GM23338 (cell line): ENCODE measurements around the gene MMADHC. TPM values are rescaled to one million over a fixed set of nuclear protein-coding genes. Genes with fewer than 3 reads are reported as not detected.

Experiments used
- ATAC-seq: fragments of 200-7000 bp; cut with Tn5 transposase; 3 replicates; pipeline ENCODE4 v1.9.1; 2020
- DNase-seq: peaks from one replicate; pipeline ENCODE4 v3.0.0-alpha.2; 2015; ENCODE audit warnings: low spot score
- H2AFZ ChIP-seq: fragments of 200-600 bp; sonication (generic); 2 replicates; pipeline ENCODE4 v1.8.0; 2016; ENCODE audit warnings: antibody characterized with exemption, mild to moderate bottlenecking, moderate library complexity
- H3F3A ChIP-seq: fragments of 200-600 bp; sonication (generic); replicated peaks from 2 replicates; pipeline ENCODE4 v1.8.0; 2017; ENCODE audit warnings: antibody characterized with exemption, mixed run types, low read depth
- H3K27ac ChIP-seq: fragments of 200-600 bp; sonication (generic); 2 replicates; pipeline ENCODE4 v1.6.1; 2016; ENCODE audit warnings: low read depth
- H3K27me3 ChIP-seq: fragments of 200-600 bp; sonication (generic); 2 replicates; pipeline ENCODE4 v1.8.0; 2016; ENCODE audit warnings: mild to moderate bottlenecking, mixed run types, moderate library complexity; ENCODE audit not compliant: insufficient read depth
- H3K36me3 ChIP-seq: fragments of 200-600 bp; sonication (generic); 2 replicates; pipeline ENCODE4 v1.8.0; 2016; ENCODE audit warnings: mild to moderate bottlenecking; ENCODE audit not compliant: insufficient read depth
- H3K4me1 ChIP-seq: fragments of 200-600 bp; sonication (generic); 2 replicates; pipeline ENCODE4 v1.8.0; 2016; ENCODE audit warnings: mild to moderate bottlenecking, moderate library complexity; ENCODE audit not compliant: insufficient read depth
- H3K4me2 ChIP-seq: fragments of 200-600 bp; sonication (generic); 2 replicates; pipeline ENCODE4 v1.7.1; 2017; ENCODE audit warnings: mixed run types
- H3K4me3 ChIP-seq: fragments of 200-600 bp; sonication (generic); 2 replicates; pipeline ENCODE4 v1.6.1; 2016; ENCODE audit warnings: mixed run types
- H3K79me2 ChIP-seq: fragments of 200-600 bp; sonication (generic); replicated peaks from 2 replicates; pipeline ENCODE4 v1.8.0; 2017; ENCODE audit warnings: mild to moderate bottlenecking; ENCODE audit not compliant: insufficient read depth
- H3K9me2 ChIP-seq: fragments of 200-600 bp; sonication (generic); 2 replicates; pipeline ENCODE4 v1.8.0; 2017; ENCODE audit not compliant: insufficient read depth
- H4K20me1 ChIP-seq: fragments of 200-600 bp; sonication (generic); replicated peaks from 2 replicates; pipeline ENCODE4 v1.8.0; 2017; ENCODE audit warnings: mild to moderate bottlenecking; ENCODE audit not compliant: insufficient read depth
- H3K27ac Mint-ChIP-seq: 2 replicates; pipeline ENCODE4 v1.8.0; 2020; ENCODE audit warnings: inconsistent platforms, mild to moderate bottlenecking, moderate library complexity, mixed read lengths
- H3K27me3 Mint-ChIP-seq: 3 replicates; pipeline ENCODE4 v1.8.0; 2022; ENCODE audit warnings: low read depth, mild to moderate bottlenecking, moderate library complexity, mixed read lengths, inconsistent platforms; ENCODE audit not compliant: insufficient read depth, poor library complexity
- H3K36me3 Mint-ChIP-seq: 3 replicates; pipeline ENCODE4 v1.8.0; 2021; ENCODE audit warnings: low read depth, mild to moderate bottlenecking, inconsistent platforms, moderate library complexity, mixed read lengths
- H3K4me1 Mint-ChIP-seq: 3 replicates; pipeline ENCODE4 v1.8.0; 2020; ENCODE audit warnings: mild to moderate bottlenecking, inconsistent platforms, mixed read lengths
- H3K4me3 Mint-ChIP-seq: 3 replicates; pipeline ENCODE4 v1.8.0; 2021; ENCODE audit warnings: moderate library complexity, mild to moderate bottlenecking, inconsistent platforms, mixed read lengths
- H3K9me3 Mint-ChIP-seq: 3 replicates; pipeline ENCODE4 v1.8.0; 2020; ENCODE audit warnings: moderate library complexity, mild to moderate bottlenecking, inconsistent platforms, mixed read lengths
- CREB1 ChIP-seq: fragments of 250-450 bp; sonication (Bioruptor Pico); IDR thresholded peaks from 2 replicates; pipeline ENCODE4 v1.5.0; 2020; ENCODE audit warnings: low read depth, mild to moderate bottlenecking, moderate library complexity
- EZH2 ChIP-seq: fragments of 200-600 bp; sonication (generic); IDR thresholded peaks from one replicate; pipeline ENCODE4 v1.8.0; 2017; ENCODE audit warnings: antibody characterized with exemption, mild to moderate bottlenecking, low read depth; ENCODE audit not compliant: unreplicated experiment
- EZH2phosphoT487 ChIP-seq: fragments of 200-600 bp; sonication (generic); IDR thresholded peaks from one replicate; pipeline ENCODE4 v1.8.1; 2018; ENCODE audit warnings: antibody characterized with exemption; ENCODE audit not compliant: unreplicated experiment
- JUNB ChIP-seq: IDR thresholded peaks from one replicate; pipeline ENCODE4 v1.6.1; 2016; ENCODE audit warnings: antibody characterized with exemption; ENCODE audit not compliant: unreplicated experiment
- NANOG ChIP-seq: IDR thresholded peaks from 2 replicates; pipeline ENCODE4 v1.6.1; 2016; ENCODE audit warnings: antibody characterized with exemption, borderline replicate concordance
- POLR2AphosphoS5 ChIP-seq: IDR thresholded peaks from 2 replicates; pipeline ENCODE4 v1.6.1; 2016; ENCODE audit warnings: antibody characterized with exemption, low read depth
- STAT1 ChIP-seq: IDR thresholded peaks from one replicate; pipeline ENCODE4 v1.6.1; 2016; ENCODE audit warnings: antibody characterized with exemption; ENCODE audit not compliant: unreplicated experiment
- ZNF114 ChIP-seq: fragments of 250-450 bp; sonication (Bioruptor Pico); IDR thresholded peaks from 2 replicates; pipeline ENCODE4 v1.5.0; 2020; ENCODE audit warnings: mild to moderate bottlenecking, moderate library complexity
- ZNF331 ChIP-seq: fragments of 250-450 bp; sonication (Bioruptor Pico); IDR thresholded peaks from 2 replicates; pipeline ENCODE4 v1.5.0; 2020; ENCODE audit warnings: low read depth, mild to moderate bottlenecking, moderate library complexity
- polyA plus RNA-seq: library from polyadenylated mRNA; unstranded; fragments of >200 nt; fragmentation: Nextera tagmentation; extraction: Ambion mirVana; gene quantifications from 2 replicates; pipeline ENCODE4 v1.2.1, GENCODE V29; 2016
- total RNA-seq: library from RNA; depleted of rRNA; stranded (reverse); fragments of >200 nt; shearing (Covaris generic); gene quantifications from 2 replicates; pipeline ENCODE4 v1.2.3, GENCODE V29; 2014
- TF ChIP-seq, protein P1 (sequence below): IDR thresholded peaks from one replicate; pipeline ENCODE4 v1.6.1; 2018; ENCODE audit warnings: antibody characterized with exemption; ENCODE audit not compliant: unreplicated experiment
- TF ChIP-seq, protein P2 (sequence below): fragments of 250-450 bp; sonication (Bioruptor Pico); IDR thresholded peaks from 2 replicates; pipeline ENCODE4 v1.5.0; 2020; ENCODE audit warnings: mild to moderate bottlenecking, moderate library complexity
- TF ChIP-seq, protein P3 (sequence below), 2 experiments: fragments of 200-600 bp in 1 of 2; sonication (generic) in 1 of 2; conservative IDR thresholded peaks; 2 replicates each; pipeline versions ENCODE4 v1.5.1 to v1.6.1; 2016 to 2017; ENCODE audit warnings: antibody characterized with exemption in 2 of 2, low read depth in 2 of 2, mild to moderate bottlenecking in 2 of 2, moderate library complexity in 1 of 2
- TF ChIP-seq, protein P4 (sequence below): IDR thresholded peaks from 2 replicates; pipeline ENCODE4 v1.6.1; 2016; ENCODE audit warnings: antibody characterized with exemption

MMADHC gene
- total and polyA plus RNA-seq, 2 experiments from 2014 or later = 135 to 163 TPM

DNA sequence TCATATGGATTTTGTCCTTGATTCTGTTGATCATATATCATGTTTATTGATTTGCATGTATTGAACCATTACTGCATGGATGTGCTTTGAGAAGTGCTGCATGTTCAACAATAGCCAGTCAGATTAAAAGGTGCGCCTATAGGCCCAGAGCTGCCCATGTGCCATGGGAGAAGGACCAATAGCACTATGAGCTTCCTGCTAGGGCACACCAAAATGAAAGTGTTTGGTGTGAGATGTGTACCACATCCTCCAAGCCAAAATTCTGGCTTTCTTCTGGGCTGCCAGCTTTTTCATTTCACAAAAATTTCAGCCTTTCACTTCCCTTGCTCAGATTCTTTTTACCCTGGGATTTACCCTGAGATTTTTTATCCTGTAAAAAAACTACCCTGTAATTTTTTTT lies 34.8 kb upstream of the MMADHC start:
- H3K36me3 Mint-ChIP-seq = no peaks in the 10 kb centered on the region
- no peak overlapping the region for H3K4me3 Mint-ChIP-seq
- TF ChIP-seq ZNF331 (no peak), STAT1 (no peak), ZNF114 (CRISPR knock-in tag) (no peak), CREB1 (no peak), POLR2AphosphoS5 (no peak), EZH2 (no peak), EZH2phosphoT487 (no peak), NANOG (no peak), JUNB (no peak)
- TF ChIP-seq, protein P1, sequence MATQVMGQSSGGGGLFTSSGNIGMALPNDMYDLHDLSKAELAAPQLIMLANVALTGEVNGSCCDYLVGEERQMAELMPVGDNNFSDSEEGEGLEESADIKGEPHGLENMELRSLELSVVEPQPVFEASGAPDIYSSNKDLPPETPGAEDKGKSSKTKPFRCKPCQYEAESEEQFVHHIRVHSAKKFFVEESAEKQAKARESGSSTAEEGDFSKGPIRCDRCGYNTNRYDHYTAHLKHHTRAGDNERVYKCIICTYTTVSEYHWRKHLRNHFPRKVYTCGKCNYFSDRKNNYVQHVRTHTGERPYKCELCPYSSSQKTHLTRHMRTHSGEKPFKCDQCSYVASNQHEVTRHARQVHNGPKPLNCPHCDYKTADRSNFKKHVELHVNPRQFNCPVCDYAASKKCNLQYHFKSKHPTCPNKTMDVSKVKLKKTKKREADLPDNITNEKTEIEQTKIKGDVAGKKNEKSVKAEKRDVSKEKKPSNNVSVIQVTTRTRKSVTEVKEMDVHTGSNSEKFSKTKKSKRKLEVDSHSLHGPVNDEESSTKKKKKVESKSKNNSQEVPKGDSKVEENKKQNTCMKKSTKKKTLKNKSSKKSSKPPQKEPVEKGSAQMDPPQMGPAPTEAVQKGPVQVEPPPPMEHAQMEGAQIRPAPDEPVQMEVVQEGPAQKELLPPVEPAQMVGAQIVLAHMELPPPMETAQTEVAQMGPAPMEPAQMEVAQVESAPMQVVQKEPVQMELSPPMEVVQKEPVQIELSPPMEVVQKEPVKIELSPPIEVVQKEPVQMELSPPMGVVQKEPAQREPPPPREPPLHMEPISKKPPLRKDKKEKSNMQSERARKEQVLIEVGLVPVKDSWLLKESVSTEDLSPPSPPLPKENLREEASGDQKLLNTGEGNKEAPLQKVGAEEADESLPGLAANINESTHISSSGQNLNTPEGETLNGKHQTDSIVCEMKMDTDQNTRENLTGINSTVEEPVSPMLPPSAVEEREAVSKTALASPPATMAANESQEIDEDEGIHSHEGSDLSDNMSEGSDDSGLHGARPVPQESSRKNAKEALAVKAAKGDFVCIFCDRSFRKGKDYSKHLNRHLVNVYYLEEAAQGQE = no peak
- TF ChIP-seq, protein P2, sequence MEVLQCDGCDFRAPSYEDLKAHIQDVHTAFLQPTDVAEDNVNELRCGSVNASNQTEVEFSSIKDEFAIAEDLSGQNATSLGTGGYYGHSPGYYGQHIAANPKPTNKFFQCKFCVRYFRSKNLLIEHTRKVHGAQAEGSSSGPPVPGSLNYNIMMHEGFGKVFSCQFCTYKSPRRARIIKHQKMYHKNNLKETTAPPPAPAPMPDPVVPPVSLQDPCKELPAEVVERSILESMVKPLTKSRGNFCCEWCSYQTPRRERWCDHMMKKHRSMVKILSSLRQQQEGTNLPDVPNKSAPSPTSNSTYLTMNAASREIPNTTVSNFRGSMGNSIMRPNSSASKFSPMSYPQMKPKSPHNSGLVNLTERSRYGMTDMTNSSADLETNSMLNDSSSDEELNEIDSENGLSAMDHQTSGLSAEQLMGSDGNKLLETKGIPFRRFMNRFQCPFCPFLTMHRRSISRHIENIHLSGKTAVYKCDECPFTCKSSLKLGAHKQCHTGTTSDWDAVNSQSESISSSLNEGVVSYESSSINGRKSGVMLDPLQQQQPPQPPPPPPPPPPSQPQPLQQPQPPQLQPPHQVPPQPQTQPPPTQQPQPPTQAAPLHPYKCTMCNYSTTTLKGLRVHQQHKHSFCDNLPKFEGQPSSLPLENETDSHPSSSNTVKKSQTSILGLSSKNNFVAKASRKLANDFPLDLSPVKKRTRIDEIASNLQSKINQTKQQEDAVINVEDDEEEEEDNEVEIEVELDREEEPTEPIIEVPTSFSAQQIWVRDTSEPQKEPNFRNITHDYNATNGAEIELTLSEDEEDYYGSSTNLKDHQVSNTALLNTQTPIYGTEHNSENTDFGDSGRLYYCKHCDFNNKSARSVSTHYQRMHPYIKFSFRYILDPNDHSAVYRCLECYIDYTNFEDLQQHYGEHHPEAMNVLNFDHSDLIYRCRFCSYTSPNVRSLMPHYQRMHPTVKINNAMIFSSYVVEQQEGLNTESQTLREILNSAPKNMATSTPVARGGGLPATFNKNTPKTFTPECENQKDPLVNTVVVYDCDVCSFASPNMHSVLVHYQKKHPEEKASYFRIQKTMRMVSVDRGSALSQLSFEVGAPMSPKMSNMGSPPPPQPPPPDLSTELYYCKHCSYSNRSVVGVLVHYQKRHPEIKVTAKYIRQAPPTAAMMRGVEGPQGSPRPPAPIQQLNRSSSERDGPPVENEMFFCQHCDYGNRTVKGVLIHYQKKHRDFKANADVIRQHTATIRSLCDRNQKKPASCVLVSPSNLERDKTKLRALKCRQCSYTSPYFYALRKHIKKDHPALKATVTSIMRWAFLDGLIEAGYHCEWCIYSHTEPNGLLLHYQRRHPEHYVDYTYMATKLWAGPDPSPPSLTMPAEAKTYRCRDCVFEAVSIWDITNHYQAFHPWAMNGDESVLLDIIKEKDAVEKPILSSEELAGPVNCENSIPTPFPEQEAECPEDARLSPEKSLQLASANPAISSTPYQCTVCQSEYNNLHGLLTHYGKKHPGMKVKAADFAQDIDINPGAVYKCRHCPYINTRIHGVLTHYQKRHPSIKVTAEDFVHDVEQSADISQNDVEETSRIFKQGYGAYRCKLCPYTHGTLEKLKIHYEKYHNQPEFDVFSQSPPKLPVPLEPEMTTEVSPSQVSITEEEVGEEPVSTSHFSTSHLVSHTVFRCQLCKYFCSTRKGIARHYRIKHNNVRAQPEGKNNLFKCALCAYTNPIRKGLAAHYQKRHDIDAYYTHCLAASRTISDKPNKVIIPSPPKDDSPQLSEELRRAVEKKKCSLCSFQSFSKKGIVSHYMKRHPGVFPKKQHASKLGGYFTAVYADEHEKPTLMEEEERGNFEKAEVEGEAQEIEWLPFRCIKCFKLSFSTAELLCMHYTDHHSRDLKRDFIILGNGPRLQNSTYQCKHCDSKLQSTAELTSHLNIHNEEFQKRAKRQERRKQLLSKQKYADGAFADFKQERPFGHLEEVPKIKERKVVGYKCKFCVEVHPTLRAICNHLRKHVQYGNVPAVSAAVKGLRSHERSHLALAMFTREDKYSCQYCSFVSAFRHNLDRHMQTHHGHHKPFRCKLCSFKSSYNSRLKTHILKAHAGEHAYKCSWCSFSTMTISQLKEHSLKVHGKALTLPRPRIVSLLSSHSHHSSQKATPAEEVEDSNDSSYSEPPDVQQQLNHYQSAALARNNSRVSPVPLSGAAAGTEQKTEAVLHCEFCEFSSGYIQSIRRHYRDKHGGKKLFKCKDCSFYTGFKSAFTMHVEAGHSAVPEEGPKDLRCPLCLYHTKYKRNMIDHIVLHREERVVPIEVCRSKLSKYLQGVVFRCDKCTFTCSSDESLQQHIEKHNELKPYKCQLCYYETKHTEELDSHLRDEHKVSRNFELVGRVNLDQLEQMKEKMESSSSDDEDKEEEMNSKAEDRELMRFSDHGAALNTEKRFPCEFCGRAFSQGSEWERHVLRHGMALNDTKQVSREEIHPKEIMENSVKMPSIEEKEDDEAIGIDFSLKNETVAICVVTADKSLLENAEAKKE (CRISPR knock-in tag) = no peak
- TF ChIP-seq, protein P3, sequence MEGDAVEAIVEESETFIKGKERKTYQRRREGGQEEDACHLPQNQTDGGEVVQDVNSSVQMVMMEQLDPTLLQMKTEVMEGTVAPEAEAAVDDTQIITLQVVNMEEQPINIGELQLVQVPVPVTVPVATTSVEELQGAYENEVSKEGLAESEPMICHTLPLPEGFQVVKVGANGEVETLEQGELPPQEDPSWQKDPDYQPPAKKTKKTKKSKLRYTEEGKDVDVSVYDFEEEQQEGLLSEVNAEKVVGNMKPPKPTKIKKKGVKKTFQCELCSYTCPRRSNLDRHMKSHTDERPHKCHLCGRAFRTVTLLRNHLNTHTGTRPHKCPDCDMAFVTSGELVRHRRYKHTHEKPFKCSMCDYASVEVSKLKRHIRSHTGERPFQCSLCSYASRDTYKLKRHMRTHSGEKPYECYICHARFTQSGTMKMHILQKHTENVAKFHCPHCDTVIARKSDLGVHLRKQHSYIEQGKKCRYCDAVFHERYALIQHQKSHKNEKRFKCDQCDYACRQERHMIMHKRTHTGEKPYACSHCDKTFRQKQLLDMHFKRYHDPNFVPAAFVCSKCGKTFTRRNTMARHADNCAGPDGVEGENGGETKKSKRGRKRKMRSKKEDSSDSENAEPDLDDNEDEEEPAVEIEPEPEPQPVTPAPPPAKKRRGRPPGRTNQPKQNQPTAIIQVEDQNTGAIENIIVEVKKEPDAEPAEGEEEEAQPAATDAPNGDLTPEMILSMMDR (conservative IDR thresholded peaks at IDR 0.05; ENCODE audit: low read depth in 2 of 2) = no peak
- TF ChIP-seq, protein P4, sequence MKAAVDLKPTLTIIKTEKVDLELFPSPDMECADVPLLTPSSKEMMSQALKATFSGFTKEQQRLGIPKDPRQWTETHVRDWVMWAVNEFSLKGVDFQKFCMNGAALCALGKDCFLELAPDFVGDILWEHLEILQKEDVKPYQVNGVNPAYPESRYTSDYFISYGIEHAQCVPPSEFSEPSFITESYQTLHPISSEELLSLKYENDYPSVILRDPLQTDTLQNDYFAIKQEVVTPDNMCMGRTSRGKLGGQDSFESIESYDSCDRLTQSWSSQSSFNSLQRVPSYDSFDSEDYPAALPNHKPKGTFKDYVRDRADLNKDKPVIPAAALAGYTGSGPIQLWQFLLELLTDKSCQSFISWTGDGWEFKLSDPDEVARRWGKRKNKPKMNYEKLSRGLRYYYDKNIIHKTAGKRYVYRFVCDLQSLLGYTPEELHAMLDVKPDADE = no peak
- H3K27ac ChIP-seq = no peak overlapping the region
- no peaks in the 10 kb centered on the region for H3K9me2 ChIP-seq
- no peaks in the 10 kb centered on the region for H4K20me1 ChIP-seq
- DNase-seq = no peak
- ATAC-seq = no peak
- peaks cover 4% of the 10 kb centered on the region; the same call in 2 of the 3 replicates for H3K4me1 Mint-ChIP-seq
- H3K27me3 ChIP-seq = no peaks in the 10 kb centered on the region
- H3K27me3 Mint-ChIP-seq = no peaks in the 10 kb centered on the region
- H3K27ac Mint-ChIP-seq = no peak overlapping the region
- no peak overlapping the region for H2AFZ ChIP-seq
- H3F3A ChIP-seq = no peaks in the 10 kb centered on the region
- no peak overlapping the region for H3K4me3 ChIP-seq
- H3K9me3 Mint-ChIP-seq = no peaks in the 10 kb centered on the region
- H3K4me1 ChIP-seq = no peaks in the 10 kb centered on the region
- no peaks in the 10 kb centered on the region for H3K79me2 ChIP-seq
- no peak overlapping the region for H3K4me2 ChIP-seq
- H3K36me3 ChIP-seq = no peaks in the 10 kb centered on the region
